GM18861 (cell line): Measurements from ENCODE around the gene UBALD1.
A peak's percentile ranks its signal among the peaks of the same experiment; 100 is the strongest.

Source experiments
- ATAC-seq: cut with Tn5 transposase; IDR thresholded peaks from one replicate; pipeline ENCODE4 v1.9.1; 2021; ENCODE audit not compliant: unreplicated experiment

Gene UBALD1

GRCh38 chr16:4646773-4647643, 32.3 kb upstream of the UBALD1 start:
- no peak for ATAC-seq

- ATAC-seq: no peak
These were observed 27.2 kb upstream of the UBALD1 start for GRCh38 chr16:4641895-4642294.

GRCh38 chr16:4641306-4641687, 26.6 kb upstream of the UBALD1 start:
- ATAC-seq: no peak

GRCh38 chr16:4640572-4641305, 26.1 kb upstream of the UBALD1 start:
- no peak for ATAC-seq

GRCh38 chr16:4639899-4640509, 25.3 kb upstream of the UBALD1 start:
- no peak for ATAC-seq

GRCh38 chr16:4637501-4638166, 22.9 kb upstream of the UBALD1 start:
- no peak for ATAC-seq

GRCh38 chr16:4636196-4636595, 21.5 kb upstream of the UBALD1 start:
- no peak for ATAC-seq

- no peak for ATAC-seq
These were observed 20.1 kb upstream of the UBALD1 start for GRCh38 chr16:4634768-4635167.

- ATAC-seq: no peak
These were observed 19.4 kb upstream of the UBALD1 start for GRCh38 chr16:4633910-4634635.

GRCh38 chr16:4631444-4631843, 16.8 kb upstream of the UBALD1 start:
- ATAC-seq: no peak

GRCh38 chr16:4628283-4628682, 13.6 kb upstream of the UBALD1 start:
- ATAC-seq: no peak

GRCh38 chr16:4626396-4626795, 11.7 kb upstream of the UBALD1 start:
- no peak for ATAC-seq

- ATAC-seq: no peak
These were observed 11.0 kb upstream of the UBALD1 start for GRCh38 chr16:4625560-4626159.

GRCh38 chr16:4624827-4625559, 10.3 kb upstream of the UBALD1 start:
- peak; percentile 31 for ATAC-seq

- peak; percentile 66 for ATAC-seq
These were observed 9.5 kb upstream of the UBALD1 start, which contains the start of gene MGRN1 for GRCh38 chr16:4624015-4624826. Gene MGRN1, plus strand, starts transcription at chr16:4624826. Its CDS starts 135 bp downstream, at chr16:4624961.

GRCh38 chr16:4623593-4623992, 8.9 kb upstream of the UBALD1 start:
- no peak for ATAC-seq

GRCh38 chr16:4618645-4619418, 4.1 kb upstream of the UBALD1 start:
- ATAC-seq: no peak

- ATAC-seq: no peak
These were observed 3.2 kb upstream of the UBALD1 start for GRCh38 chr16:4617880-4618279.
